HCT116 (cell line): ENCODE data around the gene SHANK2. TPM values are rescaled to one million over a fixed set of nuclear protein-coding genes. Genes with fewer than 3 reads are reported as not detected.

Experiments used
- ATAC-seq: fragments of 200-7000 bp; cut with Tn5 transposase; 2 replicates; pipeline ENCODE4 v1.9.1; 2020; ENCODE audit warnings: mild to moderate bottlenecking, moderate library complexity
- BruUV-seq: library from RNA; stranded (reverse); fragments of 400-500 nt; replicated peaks from 2 replicates; lab custom pipeline; 2021; lab: Mats Ljungman, UMichigan
- CTCF ChIA-PET: fragments of 300-600 bp; sonication (Branson Sonifier 250); formaldehyde crosslinking; loops from one replicate; lab custom pipeline; 2021; ENCODE audit warnings: antibody characterized with exemption; lab: Charles Lee
- POLR2A ChIA-PET: fragments of 300-600, 350-600 bp; sonication (Branson Sonifier 250); formaldehyde crosslinking; loops from one replicate; lab custom pipeline; 2021; ENCODE audit warnings: antibody characterized with exemption; lab: Charles Lee
- RAD21 ChIA-PET, 2 experiments: fragments of 300-600 bp; sonication (Branson Sonifier 250); formaldehyde crosslinking; loops; one replicate each; lab custom pipeline; 2023; ENCODE audit warnings: low total read pairs in 2 of 2; ENCODE audit not compliant: uncharacterized antibody in 2 of 2, unreplicated experiment in 2 of 2, low non-redundant PET in 1 of 2; lab: Charles Lee
- DNase-seq: peaks from one replicate; pipeline ENCODE4 v3.0.0-alpha.2; 2010; ENCODE audit warnings: low read depth, low spot score
- H2AFZ ChIP-seq: fragments of 200-600 bp; shearing (Covaris generic), sonication (generic); 2 replicates; pipeline ENCODE4 v1.6.1; 2017; ENCODE audit warnings: low read depth, mixed run types, mixed read lengths, antibody characterized with exemption, low read length; ENCODE audit not compliant: poor library complexity, severe bottlenecking
- H3K27ac ChIP-seq: 2 replicates; pipeline ENCODE4 v1.5.1; 2012; ENCODE audit warnings: low read depth, low read length
- H3K27me3 ChIP-seq: fragments of 200-600 bp; sonication (generic); 2 replicates; pipeline ENCODE4 v1.6.1; 2016; ENCODE audit warnings: mixed run types, low read length, mixed read lengths; ENCODE audit not compliant: insufficient read depth
- H3K36me3 ChIP-seq, 2 experiments: fragments of 200-500 bp in 1 of 2; fragments of 200-600 bp in 1 of 2; sonication (Bioruptor generic) in 1 of 2; sonication (generic) in 1 of 2; 2 replicates each; pipeline versions ENCODE4 v1.5.1 to v1.6.1; 2014 to 2016; ENCODE audit warnings: low read length in 2 of 2, inconsistent platforms in 1 of 2, mixed read lengths in 1 of 2, mixed run types in 1 of 2; ENCODE audit not compliant: insufficient read depth in 2 of 2, control insufficient read depth in 1 of 2
- H3K4me1 ChIP-seq, 2 experiments: fragments of 200-600 bp in 1 of 2; sonication (generic) in 1 of 2; 2 replicates each; pipeline versions ENCODE4 v1.5.1 to v1.6.1; 2012 to 2017; ENCODE audit warnings: low read length in 2 of 2, inconsistent platforms in 1 of 2, mild to moderate bottlenecking in 1 of 2, mixed read lengths in 1 of 2, mixed run types in 1 of 2, moderate library complexity in 1 of 2; ENCODE audit not compliant: insufficient read depth in 2 of 2, control insufficient read depth in 1 of 2
- H3K4me2 ChIP-seq: fragments of 200-600 bp; sonication (generic); 2 replicates; pipeline ENCODE4 v1.6.1; 2017; ENCODE audit warnings: mixed run types, low read length, mixed read lengths
- H3K4me3 ChIP-seq, 2 experiments: fragments of 200-600 bp in 1 of 2; sonication (generic) in 1 of 2; replicated peaks in 1 of 2; 2 replicates each; pipeline ENCODE4 v1.5.1; 2011 to 2016; ENCODE audit warnings: low read length in 2 of 2, control low read depth in 1 of 2, low read depth in 1 of 2, mild to moderate bottlenecking in 1 of 2, mixed read lengths in 1 of 2, mixed run types in 1 of 2
- H3K79me2 ChIP-seq: fragments of 200-600 bp; sonication (generic); 2 replicates; pipeline ENCODE4 v1.6.1; 2017; ENCODE audit warnings: mild to moderate bottlenecking, mixed run types, low read length, moderate library complexity, mixed read lengths; ENCODE audit not compliant: insufficient read depth
- H3K9ac ChIP-seq: fragments of 200-600 bp; sonication (generic); 2 replicates; pipeline ENCODE4 v1.6.1; 2016; ENCODE audit warnings: low read length, mixed read lengths
- H3K9me2 ChIP-seq: fragments of 200-600 bp; sonication (generic), shearing (Covaris generic); 2 replicates; pipeline ENCODE4 v1.6.1; 2017; ENCODE audit warnings: mixed run types, mild to moderate bottlenecking, moderate library complexity; ENCODE audit not compliant: insufficient read depth
- H3K9me3 ChIP-seq, 2 experiments: fragments of 200-500 bp in 1 of 2; fragments of 200-600 bp in 1 of 2; sonication (Bioruptor generic) in 1 of 2; sonication (generic) in 1 of 2; 2 replicates each; pipeline ENCODE4 v1.6.1; 2014 to 2017; ENCODE audit warnings: low read length in 2 of 2, mixed read lengths in 2 of 2, inconsistent platforms in 1 of 2, low read depth in 1 of 2, mild to moderate bottlenecking in 1 of 2, mixed run types in 1 of 2, moderate library complexity in 1 of 2; ENCODE audit not compliant: control insufficient read depth in 1 of 2, insufficient read depth in 1 of 2
- H4K20me1 ChIP-seq: fragments of 200-600 bp; sonication (generic), shearing (Covaris generic); 2 replicates; pipeline ENCODE4 v1.6.1; 2017; ENCODE audit warnings: mixed run types, mild to moderate bottlenecking, moderate library complexity; ENCODE audit not compliant: insufficient read depth
- ATF3 ChIP-seq: IDR thresholded peaks from 2 replicates; pipeline ENCODE4 v1.6.1; 2012
- CTCF ChIP-seq, 3 experiments: fragments of 200-600 bp in 1 of 3; sonication (generic) in 1 of 3; IDR thresholded peaks in 2 of 3; conservative IDR thresholded peaks in 1 of 3; 2 replicates each; pipeline ENCODE4 v1.5.1; 2012 to 2017; ENCODE audit warnings: low read depth in 2 of 3, low read length in 2 of 3, antibody characterized with exemption in 1 of 3, borderline replicate concordance in 1 of 3, control low read depth in 1 of 3, mild to moderate bottlenecking in 1 of 3, mixed read lengths in 1 of 3, mixed run types in 1 of 3, moderate library complexity in 1 of 3; ENCODE audit not compliant: insufficient read depth in 1 of 3
- EZH2 ChIP-seq: fragments of 200-600 bp; sonication (generic); IDR thresholded peaks from 2 replicates; pipeline ENCODE4 v1.6.1; 2017; ENCODE audit warnings: antibody characterized with exemption, mixed run types
- EZH2phosphoT487 ChIP-seq: fragments of 200-600 bp; IDR thresholded peaks from 2 replicates; pipeline ENCODE4 v1.6.1; 2018; ENCODE audit warnings: antibody characterized with exemption, borderline replicate concordance
- JUND ChIP-seq: IDR thresholded peaks from 2 replicates; pipeline ENCODE4 v1.6.1; 2012
- MAX ChIP-seq: IDR thresholded peaks from 2 replicates; pipeline ENCODE4 v1.6.1; 2012
- RAD21 ChIP-seq: IDR thresholded peaks from 2 replicates; pipeline ENCODE4 v1.6.1; 2012; ENCODE audit warnings: low read depth, mild to moderate bottlenecking
- ZFX ChIP-seq: fragments of 450-650 bp; IDR thresholded peaks from 2 replicates; pipeline ENCODE4 v1.6.1; 2017
- intact Hi-C: fragments of 100-400 bp; cut with micrococcal nuclease; formaldehyde crosslinking; loops from 2 replicates; pipeline ENCODE4 v1.10.0; 2022
- total RNA-seq: library from RNA; stranded (reverse); gene quantifications from one replicate; pipeline ENCODE4 v1.2.1, GENCODE V29; 2021; ENCODE audit not compliant: unreplicated experiment

Gene SHANK2
- total RNA-seq, 1 experiment from 2014 or later = 16.9 TPM

- no peaks in the 10 kb centered on the region for H3K9me3 ChIP-seq
- ATAC-seq = no peak
- H2AFZ ChIP-seq = no peak overlapping the region
- ChIA-PET CTCF (no interaction called here), RAD21 (no interaction called here), POLR2A (no interaction called here)
- H4K20me1 ChIP-seq = no peaks in the 10 kb centered on the region
- H3K4me1 ChIP-seq = peaks cover 0 to 9% of the 10 kb centered on the region in 2 experiments; a peak in 1 of 4 replicates
- no peaks in the 10 kb centered on the region for H3K27me3 ChIP-seq
- no peak overlapping the region for H3K27ac ChIP-seq
- TF ChIP-seq EZH2 (no peak), ZFX (no peak), CTCF (IDR thresholded peaks at IDR 0.05 in 2 of 3, conservative IDR thresholded peaks at IDR 0.05 in 1 of 3; ENCODE audit: borderline replicate concordance in 1 of 3, insufficient read depth in 1 of 3, low read depth in 2 of 3, low read length in 2 of 3) (no peak), RAD21 (no peak), MAX (no peak), ATF3 (no peak), EZH2phosphoT487 (no peak), JUND (no peak)
- H3K36me3 ChIP-seq = no peaks in the 10 kb centered on the region
- no peak overlapping the region for H3K4me3 ChIP-seq
- BruUV-seq = no TSS peak
- intact Hi-C loops = no loop called here
- DNase-seq = no peak
- H3K9ac ChIP-seq = no peak overlapping the region
- H3K4me2 ChIP-seq = no peak overlapping the region
- no peaks in the 10 kb centered on the region for H3K79me2 ChIP-seq
- H3K9me2 ChIP-seq = no peaks in the 10 kb centered on the region
Observed at GRCh38 chr11:71269603-71270511, 17.5 kb upstream of the SHANK2 start.
